K562 (cell line): Measurements from ENCODE around the gene ZSCAN22. TPM values are rescaled to one million over a fixed set of nuclear protein-coding genes. Genes with fewer than 3 reads are reported as not detected.
A peak's percentile ranks its signal among the peaks of the same experiment; 100 is the strongest.

Source experiments
- CCNT2 ChIP-seq: IDR thresholded peaks from 2 replicates; pipeline ENCODE4 v1.6.1; 2011; ENCODE audit warnings: borderline replicate concordance, low read depth, mild to moderate bottlenecking, moderate library complexity, mixed read lengths, low read length; ENCODE audit not compliant: insufficient read length; ENCODE audit errors: extremely low read depth
- CREB1 ChIP-seq, 2 experiments: sonication (generic) in 1 of 2; formaldehyde crosslinking in 1 of 2; IDR thresholded peaks; 2 replicates each; pipeline versions ENCODE4 v1.6.1 to v1.8.0; 2012 to 2022; ENCODE audit warnings: inconsistent platforms in 1 of 2, mild to moderate bottlenecking in 1 of 2, missing genetic modification reagents in 1 of 2, moderate library complexity in 1 of 2
- DMBX1 ChIP-seq: fragments of 250-450 bp; sonication (Bioruptor Pico); IDR thresholded peaks from 2 replicates; pipeline ENCODE4 v1.8.0; 2022; ENCODE audit warnings: inconsistent platforms, mild to moderate bottlenecking, moderate library complexity, borderline replicate concordance
- GABPB1 ChIP-seq: sonication (generic); formaldehyde crosslinking; IDR thresholded peaks from 2 replicates; pipeline ENCODE4 v1.8.0; 2022; ENCODE audit warnings: mild to moderate bottlenecking, missing genetic modification reagents
- HDAC1 ChIP-seq, 2 experiments: fragments of 450-650 bp; IDR thresholded peaks; 2 replicates each; pipeline ENCODE4 v1.6.1; 2016 to 2017; ENCODE audit warnings: inconsistent platforms in 1 of 2, mild to moderate bottlenecking in 1 of 2, moderate library complexity in 1 of 2
- HEY1 ChIP-seq: fragments of 250-450 bp; sonication (Bioruptor Pico); IDR thresholded peaks from 2 replicates; pipeline ENCODE4 v1.5.0; 2020; ENCODE audit warnings: mild to moderate bottlenecking, moderate library complexity, borderline replicate concordance
- HSF4 ChIP-seq: fragments of 250-450 bp; sonication (Bioruptor Pico); IDR thresholded peaks from 2 replicates; pipeline ENCODE4 v2.1.2; 2022; ENCODE audit warnings: mild to moderate bottlenecking, moderate library complexity, borderline replicate concordance
- ILF3 ChIP-seq: fragments of 450-650 bp; IDR thresholded peaks from 2 replicates; pipeline ENCODE4 v1.6.1; 2018; ENCODE audit warnings: antibody characterized with exemption, mild to moderate bottlenecking, moderate library complexity, borderline replicate concordance
- MYC ChIP-seq, 2 experiments: fragments of 250-450 bp in 1 of 2; sonication (Bioruptor Pico) in 1 of 2; IDR thresholded peaks; 2 replicates each; pipeline versions ENCODE4 v1.5.1 to v1.6.1; 2012 to 2021; ENCODE audit warnings: low read depth in 2 of 2, borderline replicate concordance in 1 of 2, improper control_type of control experiment in 1 of 2, low read length in 1 of 2, mild to moderate bottlenecking in 1 of 2, moderate library complexity in 1 of 2
- PHB ChIP-seq: fragments of 250-450 bp; sonication (Bioruptor Pico); IDR thresholded peaks from 2 replicates; pipeline ENCODE4 v1.5.0; 2021
- SNRNP70 ChIP-seq: fragments of 200-400 bp; formaldehyde crosslinking; optimal IDR thresholded peaks from 2 replicates; pipeline ENCODE3; 2017; ENCODE audit warnings: low read depth, low read length
- SRSF3 ChIP-seq: fragments of 200-400 bp; formaldehyde crosslinking; IDR thresholded peaks from 2 replicates; pipeline ENCODE4 v1.6.1; 2016; ENCODE audit warnings: mild to moderate bottlenecking, low read length, moderate library complexity; ENCODE audit not compliant: insufficient read depth
- ZBTB1 ChIP-seq: sonication (generic); formaldehyde crosslinking; IDR thresholded peaks from 2 replicates; pipeline ENCODE4 v1.8.1; 2023; ENCODE audit warnings: missing genetic modification reagents, low read depth, mild to moderate bottlenecking, borderline replicate concordance
- ZNF354B ChIP-seq: fragments of 250-450 bp; sonication (Bioruptor Pico); IDR thresholded peaks from 2 replicates; pipeline ENCODE4 v1.4.0; 2020
- ZNF551 ChIP-seq: fragments of 250-450 bp; sonication (Bioruptor Pico); IDR thresholded peaks from 2 replicates; pipeline ENCODE4 v1.5.0; 2021; ENCODE audit warnings: mild to moderate bottlenecking, moderate library complexity
- polyA plus RNA-seq, 8 experiments: library from polyadenylated mRNA; depleted of rRNA in 4 of 8; stranded (reverse) in 5 of 8; unstranded in 3 of 8; fragments of >200 nt; fragmentation: Nextera tagmentation in 2 of 8; fragmentation: Illumina TruSeq in 1 of 8; extraction: Ambion mirVana in 2 of 8; extraction: Trizol in 1 of 8; gene quantifications; 2 replicates each; pipeline versions ENCODE4 v1.2.1 to v1.2.3, GENCODE V29; 2011 to 2014; ENCODE audit warnings: inconsistent platforms in 1 of 8, missing spikeins in 1 of 8
- total RNA-seq, 7 experiments: library from RNA; depleted of rRNA in 6 of 7; stranded (reverse); fragments of >200 nt in 6 of 7; fragmentation: Illumina TruSeq in 2 of 7; extraction: Trizol in 2 of 7; gene quantifications; 2 replicates each; pipeline versions ENCODE4 v1.2.1 to v1.2.3, GENCODE V29; 2011 to 2021; ENCODE audit warnings: low replicate concordance in 1 of 7
- TF ChIP-seq, protein P1 (sequence below): fragments of 250-450 bp; sonication (Bioruptor Pico); IDR thresholded peaks from 2 replicates; pipeline ENCODE4 v1.8.0; 2021; ENCODE audit warnings: mild to moderate bottlenecking, moderate library complexity
- TF ChIP-seq, protein P2 (sequence below): fragments of 450-650 bp; IDR thresholded peaks from 2 replicates; pipeline ENCODE4 v1.7.0; 2016; ENCODE audit warnings: borderline replicate concordance
- TF ChIP-seq, protein P3 (sequence below): fragments of 450-650 bp; formaldehyde crosslinking; IDR thresholded peaks from 2 replicates; pipeline ENCODE4 v1.4.0; 2022; ENCODE audit warnings: mild to moderate bottlenecking, moderate library complexity
- TF ChIP-seq, protein P4 (sequence below): fragments of 200-400 bp; formaldehyde crosslinking; IDR thresholded peaks from 2 replicates; pipeline ENCODE4 v1.6.1; 2017; ENCODE audit warnings: mild to moderate bottlenecking, low read depth, low read length, moderate library complexity
- TF ChIP-seq, protein P5 (sequence below): sonication (generic); formaldehyde crosslinking; IDR thresholded peaks from 2 replicates; pipeline ENCODE4 v1.8.0; 2022; ENCODE audit warnings: mild to moderate bottlenecking, missing genetic modification reagents

Gene ZSCAN22
- total and polyA plus RNA-seq, 9 of the 15 experiments (the other 6 are each of a cell fraction or from before 2014, with no cell fraction given): 0.98 to 5.3 (median 3.0) TPM

DNA sequence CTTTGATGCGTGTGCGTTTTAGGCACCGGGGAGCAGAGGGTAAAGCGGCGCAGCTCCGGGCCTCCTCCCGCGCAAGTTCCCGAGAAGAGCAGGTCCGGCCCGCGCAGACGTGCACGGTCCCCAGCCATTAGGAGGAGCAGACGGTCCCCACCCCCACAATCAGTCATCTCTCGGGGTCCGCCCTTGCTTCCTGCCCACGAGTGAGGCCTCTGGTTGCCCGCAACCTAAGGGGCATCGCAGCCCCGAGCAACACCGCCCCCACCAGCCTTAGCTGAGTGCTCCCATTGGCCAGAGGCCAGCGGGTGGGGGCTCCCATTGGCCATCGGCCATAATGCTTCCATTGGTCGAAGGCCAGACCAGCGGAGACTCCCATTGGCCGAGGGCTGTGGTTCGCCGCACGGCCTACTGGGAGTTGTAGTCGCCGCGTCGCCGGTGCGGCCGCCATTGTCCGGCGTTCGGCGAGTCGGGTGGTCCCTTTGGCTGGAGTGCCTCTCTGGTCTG lies 48.2 kb upstream of the ZSCAN22 start, which contains the start of gene ZNF8 (continued):
- TF ChIP-seq, protein P1, sequence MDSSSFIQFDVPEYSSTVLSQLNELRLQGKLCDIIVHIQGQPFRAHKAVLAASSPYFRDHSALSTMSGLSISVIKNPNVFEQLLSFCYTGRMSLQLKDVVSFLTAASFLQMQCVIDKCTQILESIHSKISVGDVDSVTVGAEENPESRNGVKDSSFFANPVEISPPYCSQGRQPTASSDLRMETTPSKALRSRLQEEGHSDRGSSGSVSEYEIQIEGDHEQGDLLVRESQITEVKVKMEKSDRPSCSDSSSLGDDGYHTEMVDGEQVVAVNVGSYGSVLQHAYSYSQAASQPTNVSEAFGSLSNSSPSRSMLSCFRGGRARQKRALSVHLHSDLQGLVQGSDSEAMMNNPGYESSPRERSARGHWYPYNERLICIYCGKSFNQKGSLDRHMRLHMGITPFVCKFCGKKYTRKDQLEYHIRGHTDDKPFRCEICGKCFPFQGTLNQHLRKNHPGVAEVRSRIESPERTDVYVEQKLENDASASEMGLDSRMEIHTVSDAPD: no peak
- TF ChIP-seq, protein P2, sequence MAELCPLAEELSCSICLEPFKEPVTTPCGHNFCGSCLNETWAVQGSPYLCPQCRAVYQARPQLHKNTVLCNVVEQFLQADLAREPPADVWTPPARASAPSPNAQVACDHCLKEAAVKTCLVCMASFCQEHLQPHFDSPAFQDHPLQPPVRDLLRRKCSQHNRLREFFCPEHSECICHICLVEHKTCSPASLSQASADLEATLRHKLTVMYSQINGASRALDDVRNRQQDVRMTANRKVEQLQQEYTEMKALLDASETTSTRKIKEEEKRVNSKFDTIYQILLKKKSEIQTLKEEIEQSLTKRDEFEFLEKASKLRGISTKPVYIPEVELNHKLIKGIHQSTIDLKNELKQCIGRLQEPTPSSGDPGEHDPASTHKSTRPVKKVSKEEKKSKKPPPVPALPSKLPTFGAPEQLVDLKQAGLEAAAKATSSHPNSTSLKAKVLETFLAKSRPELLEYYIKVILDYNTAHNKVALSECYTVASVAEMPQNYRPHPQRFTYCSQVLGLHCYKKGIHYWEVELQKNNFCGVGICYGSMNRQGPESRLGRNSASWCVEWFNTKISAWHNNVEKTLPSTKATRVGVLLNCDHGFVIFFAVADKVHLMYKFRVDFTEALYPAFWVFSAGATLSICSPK: no peak
- TF ChIP-seq GABPB1 (peak; percentile 56), ZBTB1 (no peak), MYC (IDR thresholded peaks at IDR 0.05; ENCODE audit: low read depth, low read length) (no peak; the same call in 1 of the 2 replicates), MYC (CRISPR knock-in tag; IDR thresholded peaks at IDR 0.05; ENCODE audit: borderline replicate concordance, low read depth) (no peak), DMBX1 (CRISPR knock-in tag) (peak; percentile 48), ZNF551 (CRISPR knock-in tag) (no peak), SNRNP70 (no peak), ILF3 (no peak), CCNT2 (no peak), HSF4 (no peak), HEY1 (CRISPR knock-in tag) (no peak), SRSF3 (no peak), CREB1 (IDR thresholded peaks at IDR 0.05) (0 out of 2 replicates have a peak, but pooled peaks have one; percentile 22), CREB1 (CRISPR knock-in tag; IDR thresholded peaks at IDR 0.05) (peak; percentile 74), ZNF354B (CRISPR knock-in tag) (no peak), PHB (CRISPR knock-in tag) (no peak; the same call in 1 of the 2 replicates), HDAC1 (IDR thresholded peaks at IDR 0.05) (peak in 1 of 2 experiments; percentile 36; a peak in 2 of 4 replicates)
- TF ChIP-seq, protein P3, sequence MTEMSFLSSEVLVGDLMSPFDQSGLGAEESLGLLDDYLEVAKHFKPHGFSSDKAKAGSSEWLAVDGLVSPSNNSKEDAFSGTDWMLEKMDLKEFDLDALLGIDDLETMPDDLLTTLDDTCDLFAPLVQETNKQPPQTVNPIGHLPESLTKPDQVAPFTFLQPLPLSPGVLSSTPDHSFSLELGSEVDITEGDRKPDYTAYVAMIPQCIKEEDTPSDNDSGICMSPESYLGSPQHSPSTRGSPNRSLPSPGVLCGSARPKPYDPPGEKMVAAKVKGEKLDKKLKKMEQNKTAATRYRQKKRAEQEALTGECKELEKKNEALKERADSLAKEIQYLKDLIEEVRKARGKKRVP (CRISPR knock-in tag): 0 out of 2 replicates have a peak, but pooled peaks have one; percentile 18
- TF ChIP-seq, protein P4, sequence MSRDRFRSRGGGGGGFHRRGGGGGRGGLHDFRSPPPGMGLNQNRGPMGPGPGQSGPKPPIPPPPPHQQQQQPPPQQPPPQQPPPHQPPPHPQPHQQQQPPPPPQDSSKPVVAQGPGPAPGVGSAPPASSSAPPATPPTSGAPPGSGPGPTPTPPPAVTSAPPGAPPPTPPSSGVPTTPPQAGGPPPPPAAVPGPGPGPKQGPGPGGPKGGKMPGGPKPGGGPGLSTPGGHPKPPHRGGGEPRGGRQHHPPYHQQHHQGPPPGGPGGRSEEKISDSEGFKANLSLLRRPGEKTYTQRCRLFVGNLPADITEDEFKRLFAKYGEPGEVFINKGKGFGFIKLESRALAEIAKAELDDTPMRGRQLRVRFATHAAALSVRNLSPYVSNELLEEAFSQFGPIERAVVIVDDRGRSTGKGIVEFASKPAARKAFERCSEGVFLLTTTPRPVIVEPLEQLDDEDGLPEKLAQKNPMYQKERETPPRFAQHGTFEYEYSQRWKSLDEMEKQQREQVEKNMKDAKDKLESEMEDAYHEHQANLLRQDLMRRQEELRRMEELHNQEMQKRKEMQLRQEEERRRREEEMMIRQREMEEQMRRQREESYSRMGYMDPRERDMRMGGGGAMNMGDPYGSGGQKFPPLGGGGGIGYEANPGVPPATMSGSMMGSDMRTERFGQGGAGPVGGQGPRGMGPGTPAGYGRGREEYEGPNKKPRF: no peak
- TF ChIP-seq, protein P5, sequence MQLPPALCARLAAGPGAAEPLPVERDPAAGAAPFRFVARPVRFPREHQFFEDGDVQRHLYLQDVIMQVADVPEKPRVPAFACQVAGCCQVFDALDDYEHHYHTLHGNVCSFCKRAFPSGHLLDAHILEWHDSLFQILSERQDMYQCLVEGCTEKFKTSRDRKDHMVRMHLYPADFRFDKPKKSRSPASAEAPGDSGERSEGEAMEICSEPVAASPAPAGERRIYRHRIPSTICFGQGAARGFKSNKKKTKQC (CRISPR knock-in tag): no peak
